ENCODE results near the gene BEND6. TPM values are rescaled to one million over a fixed set of nuclear protein-coding genes. Genes with fewer than 3 reads are reported as not detected.

BEND6 gene
- total RNA-seq, 4 donors from 2014 or later, result not detected

DNA sequence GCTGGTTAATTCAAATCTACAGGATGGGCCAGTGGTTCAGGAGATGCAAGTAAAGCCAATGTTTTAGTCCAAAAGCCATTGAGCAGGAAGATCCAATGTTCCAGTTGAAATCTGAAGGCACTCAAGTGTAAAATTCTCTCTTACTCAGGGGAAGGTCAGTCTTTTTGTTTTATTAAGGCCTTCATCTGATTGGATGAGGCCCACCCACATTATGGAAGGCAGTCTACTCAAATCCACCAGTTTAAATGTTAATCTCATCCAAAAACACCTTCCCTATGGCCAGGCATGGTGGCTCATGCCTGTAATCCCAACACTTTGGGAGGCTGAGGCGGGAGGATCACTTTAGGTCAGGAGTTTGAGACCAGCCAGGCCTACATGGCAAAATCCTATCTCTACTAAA is 31.3 kb upstream of the BEND6 start:
- H3K9me3 ChIP-seq, result no peaks in the 10 kb centered on the region
- no peaks in the 10 kb centered on the region for H3K4me1 ChIP-seq
- no peak overlapping the region for H3K4me3 ChIP-seq
- no peaks in the 10 kb centered on the region for H3K36me3 ChIP-seq
- H3K27ac ChIP-seq, result no peak overlapping the region
- no peak for DNase-seq
- TF ChIP-seq, protein P1, sequence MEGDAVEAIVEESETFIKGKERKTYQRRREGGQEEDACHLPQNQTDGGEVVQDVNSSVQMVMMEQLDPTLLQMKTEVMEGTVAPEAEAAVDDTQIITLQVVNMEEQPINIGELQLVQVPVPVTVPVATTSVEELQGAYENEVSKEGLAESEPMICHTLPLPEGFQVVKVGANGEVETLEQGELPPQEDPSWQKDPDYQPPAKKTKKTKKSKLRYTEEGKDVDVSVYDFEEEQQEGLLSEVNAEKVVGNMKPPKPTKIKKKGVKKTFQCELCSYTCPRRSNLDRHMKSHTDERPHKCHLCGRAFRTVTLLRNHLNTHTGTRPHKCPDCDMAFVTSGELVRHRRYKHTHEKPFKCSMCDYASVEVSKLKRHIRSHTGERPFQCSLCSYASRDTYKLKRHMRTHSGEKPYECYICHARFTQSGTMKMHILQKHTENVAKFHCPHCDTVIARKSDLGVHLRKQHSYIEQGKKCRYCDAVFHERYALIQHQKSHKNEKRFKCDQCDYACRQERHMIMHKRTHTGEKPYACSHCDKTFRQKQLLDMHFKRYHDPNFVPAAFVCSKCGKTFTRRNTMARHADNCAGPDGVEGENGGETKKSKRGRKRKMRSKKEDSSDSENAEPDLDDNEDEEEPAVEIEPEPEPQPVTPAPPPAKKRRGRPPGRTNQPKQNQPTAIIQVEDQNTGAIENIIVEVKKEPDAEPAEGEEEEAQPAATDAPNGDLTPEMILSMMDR (IDR thresholded peaks at IDR 0.05), result no peak
- no peak for TF ChIP-seq POLR2A (IDR thresholded peaks at IDR 0.05)
- no peaks in the 10 kb centered on the region for H3K27me3 ChIP-seq

DNA sequence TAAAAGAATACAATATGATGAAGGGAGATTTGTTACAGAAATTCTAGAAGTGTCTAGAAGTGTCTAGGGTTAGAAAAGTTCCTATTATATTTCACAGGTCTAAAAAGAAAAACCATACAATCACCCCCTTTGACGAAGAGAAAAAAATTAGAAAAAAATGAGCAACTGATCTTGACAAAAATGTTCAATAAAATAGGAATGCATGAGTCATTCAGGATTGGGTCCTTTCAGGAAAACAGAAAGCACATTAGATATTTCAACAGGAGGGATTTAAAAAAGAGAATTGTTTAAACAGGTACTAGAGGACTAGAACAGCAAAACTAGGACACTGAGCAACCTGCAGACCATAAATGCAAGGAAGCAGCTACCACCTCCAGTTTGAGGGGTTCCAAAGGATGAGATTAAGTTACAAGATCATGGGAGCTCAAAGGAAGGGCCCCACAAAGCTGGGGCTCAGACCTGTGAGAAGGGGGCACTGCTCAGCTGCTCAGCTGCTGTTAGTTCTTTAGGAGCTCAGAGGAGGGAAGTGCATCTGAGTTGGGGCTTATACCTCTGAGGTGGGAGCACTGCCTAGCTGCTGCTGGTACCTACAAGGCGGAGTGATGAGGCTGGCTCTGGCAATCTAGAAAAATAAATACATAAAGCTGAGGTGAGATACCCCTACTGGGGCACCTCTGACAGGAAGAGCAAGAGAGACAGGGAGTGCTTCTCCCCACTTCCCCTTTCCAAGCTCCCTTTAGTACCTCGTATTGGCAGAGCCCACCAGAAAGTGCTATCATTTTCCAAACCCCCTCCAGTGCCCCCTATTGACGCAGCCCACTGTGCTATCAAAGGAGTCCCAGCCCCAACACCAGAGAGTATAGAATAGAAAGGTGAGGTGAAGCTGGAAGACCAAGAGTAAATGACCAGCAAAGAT is 27.1 kb upstream of the BEND6 start:
- H3K4me3 ChIP-seq, result no peak overlapping the region
- H3K27me3 ChIP-seq, result no peaks in the 10 kb centered on the region
- no peaks in the 10 kb centered on the region for H3K9me3 ChIP-seq
- TF ChIP-seq, protein P1 (IDR thresholded peaks at IDR 0.05), result no peak
- TF ChIP-seq POLR2A (IDR thresholded peaks at IDR 0.05), result no peak
- no peaks in the 10 kb centered on the region for H3K36me3 ChIP-seq
- H3K4me1 ChIP-seq, result no peaks in the 10 kb centered on the region
- no peak for DNase-seq
- H3K27ac ChIP-seq, result no peak overlapping the region

DNA sequence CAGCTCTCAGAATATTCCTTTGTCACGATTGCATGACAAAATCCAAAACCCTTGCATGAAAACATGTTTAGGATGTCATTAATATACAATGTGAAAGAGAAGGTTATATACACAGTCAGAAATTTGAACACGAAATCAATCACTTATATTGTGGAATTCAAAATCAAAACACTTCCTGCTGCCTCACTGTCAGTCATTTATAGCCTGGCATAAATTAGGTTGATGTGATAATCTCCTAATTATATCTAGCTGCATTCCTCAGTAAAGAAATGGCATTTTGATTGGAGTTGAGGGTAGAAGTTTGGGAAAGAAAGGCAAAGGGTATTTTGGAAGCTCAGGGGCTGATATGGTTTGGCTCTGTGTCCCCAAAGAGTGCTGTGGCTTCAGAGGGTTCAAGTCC is 24.1 kb upstream of the BEND6 start:
- no peak for DNase-seq
- Histone ChIP-seq H3K4me1 (no peaks in the 10 kb centered on the region), H3K4me3 (no peak overlapping the region), H3K27me3 (no peaks in the 10 kb centered on the region), H3K9me3 (no peaks in the 10 kb centered on the region), H3K36me3 (no peaks in the 10 kb centered on the region), H3K27ac (no peak overlapping the region)
- TF ChIP-seq, protein P1 (IDR thresholded peaks at IDR 0.05), result no peak
- TF ChIP-seq POLR2A (IDR thresholded peaks at IDR 0.05), result no peak

DNA sequence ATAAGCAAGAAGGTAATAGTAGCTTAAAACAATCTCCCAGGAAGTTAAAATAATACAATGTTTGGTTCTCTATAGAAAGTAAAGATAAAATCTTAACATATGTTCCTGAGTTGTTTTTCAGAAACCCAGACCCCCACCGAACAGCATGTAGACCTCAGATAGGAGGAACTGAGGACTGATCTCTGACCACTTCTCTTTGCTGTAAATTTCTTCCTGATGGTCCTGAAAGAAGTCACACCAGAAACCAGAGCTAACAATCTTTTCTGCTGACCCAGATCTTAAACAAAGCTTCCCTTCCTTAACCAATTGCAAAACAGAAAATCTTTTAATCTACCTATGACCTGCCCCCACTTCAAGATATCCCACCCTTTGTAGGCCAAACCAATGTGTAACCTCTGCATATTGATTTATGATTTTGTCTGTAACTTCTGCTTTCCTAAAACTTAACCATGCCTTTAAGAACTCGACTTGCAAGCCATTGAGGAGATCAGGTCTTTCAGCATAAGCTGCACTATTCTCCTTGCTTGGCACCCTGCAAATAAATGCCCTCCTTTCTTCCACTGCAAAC is 21.9 kb upstream of the BEND6 start:
- Histone ChIP-seq H3K9me3 (no peaks in the 10 kb centered on the region), H3K4me1 (no peaks in the 10 kb centered on the region), H3K4me3 (no peak overlapping the region), H3K36me3 (no peaks in the 10 kb centered on the region), H3K27me3 (no peaks in the 10 kb centered on the region), H3K27ac (no peak overlapping the region)
- no peak for TF ChIP-seq POLR2A (IDR thresholded peaks at IDR 0.05)
- TF ChIP-seq, protein P1 (IDR thresholded peaks at IDR 0.05), result no peak
- DNase-seq, result no peak

DNA sequence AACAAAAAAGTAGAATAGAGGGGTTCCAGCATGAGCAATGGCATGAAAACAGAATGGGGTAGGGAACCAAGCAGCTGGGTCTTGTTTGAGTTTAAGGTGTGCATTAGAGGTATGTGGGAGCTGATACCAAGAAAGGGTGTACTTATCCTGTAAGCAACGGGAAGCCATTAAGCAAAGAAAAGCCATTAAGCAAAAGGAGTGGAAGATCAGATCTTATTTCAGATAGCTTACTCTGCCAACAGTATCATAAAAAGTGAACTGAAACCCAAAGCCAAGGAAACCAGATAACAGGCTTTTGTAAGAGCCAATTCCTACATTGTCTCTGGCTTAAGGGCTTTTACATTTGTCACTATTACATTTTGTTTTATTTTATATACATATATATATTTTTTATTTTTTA is 21.3 kb upstream of the BEND6 start:
- H3K27ac ChIP-seq, result no peak overlapping the region

More for the DNA sequence above, 21.3 kb upstream of the BEND6 start:
- DNase-seq, result no peak
- no peak overlapping the region for H3K4me3 ChIP-seq
- no peaks in the 10 kb centered on the region for H3K4me1 ChIP-seq
- H3K27me3 ChIP-seq, result no peaks in the 10 kb centered on the region
- H3K36me3 ChIP-seq, result no peaks in the 10 kb centered on the region
- TF ChIP-seq POLR2A (IDR thresholded peaks at IDR 0.05), result no peak
- TF ChIP-seq, protein P1 (IDR thresholded peaks at IDR 0.05), result no peak
- no peaks in the 10 kb centered on the region for H3K9me3 ChIP-seq
